ENCODE measurements around the gene CNTNAP3. TPM values are rescaled to one million over a fixed set of nuclear protein-coding genes. Genes with fewer than 3 reads are reported as not detected.
"Not testable (repeated sequence)": the region's sequence is repeated elsewhere in the genome, so short reads cannot be mapped to it uniquely, and the experiment has no call there.

The CNTNAP3 gene
- total RNA-seq, 1 donor from 2014 or later: 2.7 TPM

GRCh38 chr9:39132826-39133552 lies 155.0 kb downstream of the CNTNAP3 start:
- H3K79me2 ChIP-seq (ENCODE audit: insufficient read depth, low read length); FAIRE-seq; H3K27me3 Mint-ChIP-seq (ENCODE audit: low read depth, unreplicated experiment); H3K27me3 ChIP-seq (ENCODE audit: insufficient read depth, low read length); H4K20me1 ChIP-seq (ENCODE audit: insufficient read depth, low read length); H3K27ac Mint-ChIP-seq (ENCODE audit: unreplicated experiment); H3K27ac ChIP-seq (ENCODE audit: low read depth, low read length); H3K9me3 Mint-ChIP-seq (ENCODE audit: unreplicated experiment); H3K4me1 Mint-ChIP-seq (ENCODE audit: low read depth, unreplicated experiment); H3K4me3 Mint-ChIP-seq (ENCODE audit: unreplicated experiment); H3K36me3 ChIP-seq (ENCODE audit: insufficient read depth, low read length); H3K9me3 ChIP-seq (ENCODE audit: insufficient read depth, low read depth, low read length); DNase-seq (ENCODE audit: low read depth); H3K9ac ChIP-seq (ENCODE audit: low read length); H3K4me1 ChIP-seq (ENCODE audit: insufficient read depth, low read length); H3K36me3 Mint-ChIP-seq (ENCODE audit: low read depth, unreplicated experiment): not testable (repeated sequence)
- Histone ChIP-seq H2AFZ (ENCODE audit: low read depth, low read length) (peak overlapping the region; percentile 17), H3K4me2 (ENCODE audit: low read length) (peak overlapping the region; percentile 58), H3K4me3 (ENCODE audit: insufficient read depth, low read depth, low read length) (peak overlapping the region; percentile 5)

GRCh38 chr9:39121401-39121800 lies 166.6 kb downstream of the CNTNAP3 start:
- H3K27me3 Mint-ChIP-seq (ENCODE audit: low read depth, unreplicated experiment); H3K27ac Mint-ChIP-seq (ENCODE audit: unreplicated experiment); FAIRE-seq: not testable (repeated sequence)

GRCh38 chr9:39111746-39112145 lies 176.2 kb downstream of the CNTNAP3 start:
- DNase-seq (ENCODE audit: low read depth); FAIRE-seq; H3K9me3 ChIP-seq (ENCODE audit: insufficient read depth, low read depth, low read length); H3K4me1 Mint-ChIP-seq (ENCODE audit: low read depth, unreplicated experiment); H3K36me3 ChIP-seq (ENCODE audit: insufficient read depth, low read length); H3K4me1 ChIP-seq (ENCODE audit: insufficient read depth, low read length); H2AFZ ChIP-seq (ENCODE audit: low read depth, low read length); H3K27me3 ChIP-seq (ENCODE audit: insufficient read depth, low read length); H3K27me3 Mint-ChIP-seq (ENCODE audit: low read depth, unreplicated experiment); H3K79me2 ChIP-seq (ENCODE audit: insufficient read depth, low read length); H3K4me3 Mint-ChIP-seq (ENCODE audit: unreplicated experiment); H3K9me3 Mint-ChIP-seq (ENCODE audit: unreplicated experiment); H3K27ac Mint-ChIP-seq (ENCODE audit: unreplicated experiment); H3K36me3 Mint-ChIP-seq (ENCODE audit: low read depth, unreplicated experiment); H4K20me1 ChIP-seq (ENCODE audit: insufficient read depth, low read length); H3K4me3 ChIP-seq (ENCODE audit: insufficient read depth, low read depth, low read length); H3K9ac ChIP-seq (ENCODE audit: low read length); H3K27ac ChIP-seq (ENCODE audit: low read depth, low read length); H3K4me2 ChIP-seq (ENCODE audit: low read length): not testable (repeated sequence)

More at GRCh38 chr9:39121401-39121800, 166.6 kb downstream of the CNTNAP3 start:
- H3K4me1 ChIP-seq (ENCODE audit: insufficient read depth, low read length); H3K9me3 Mint-ChIP-seq (ENCODE audit: unreplicated experiment); H3K27me3 ChIP-seq (ENCODE audit: insufficient read depth, low read length); H3K9ac ChIP-seq (ENCODE audit: low read length); H3K27ac ChIP-seq (ENCODE audit: low read depth, low read length); H3K4me3 Mint-ChIP-seq (ENCODE audit: unreplicated experiment); H3K36me3 ChIP-seq (ENCODE audit: insufficient read depth, low read length); H3K36me3 Mint-ChIP-seq (ENCODE audit: low read depth, unreplicated experiment); H3K4me3 ChIP-seq (ENCODE audit: insufficient read depth, low read depth, low read length); H3K9me3 ChIP-seq (ENCODE audit: insufficient read depth, low read depth, low read length); H2AFZ ChIP-seq (ENCODE audit: low read depth, low read length); H3K4me1 Mint-ChIP-seq (ENCODE audit: low read depth, unreplicated experiment); H3K79me2 ChIP-seq (ENCODE audit: insufficient read depth, low read length); DNase-seq (ENCODE audit: low read depth); H4K20me1 ChIP-seq (ENCODE audit: insufficient read depth, low read length); H3K4me2 ChIP-seq (ENCODE audit: low read length): not testable (repeated sequence)

GRCh38 chr9:39108145-39108544 lies 179.8 kb downstream of the CNTNAP3 start:
- no peak overlapping the region for H3K9ac ChIP-seq (ENCODE audit: low read length)
- no peaks in the 10 kb centered on the region for H3K27me3 Mint-ChIP-seq (ENCODE audit: low read depth, unreplicated experiment)
- no peaks in the 10 kb centered on the region for H3K36me3 Mint-ChIP-seq (ENCODE audit: low read depth, unreplicated experiment)
- FAIRE-seq (no peak), DNase-seq (ENCODE audit: low read depth) (no peak)
- no peak overlapping the region for H2AFZ ChIP-seq (ENCODE audit: low read depth, low read length)
- no peak overlapping the region for H3K27ac ChIP-seq (ENCODE audit: low read depth, low read length)
- H3K4me1 Mint-ChIP-seq (ENCODE audit: low read depth, unreplicated experiment): no peaks in the 10 kb centered on the region
- no peaks in the 10 kb centered on the region for H4K20me1 ChIP-seq (ENCODE audit: insufficient read depth, low read length)
- no peaks in the 10 kb centered on the region for H3K79me2 ChIP-seq (ENCODE audit: insufficient read depth, low read length)
- no peaks in the 10 kb centered on the region for H3K27me3 ChIP-seq (ENCODE audit: insufficient read depth, low read length)
- peaks cover 2% of the 10 kb centered on the region for H3K9me3 Mint-ChIP-seq (ENCODE audit: unreplicated experiment)
- H3K4me3 Mint-ChIP-seq (ENCODE audit: unreplicated experiment): no peak overlapping the region
- no peak overlapping the region for H3K27ac Mint-ChIP-seq (ENCODE audit: unreplicated experiment)
- TF ChIP-seq EZH2 (IDR thresholded peaks at IDR 0.05; ENCODE audit: insufficient read depth, low read length) (no peak), CTCF (IDR thresholded peaks at IDR 0.05; ENCODE audit: insufficient read depth, low read depth, low read length) (no peak)
- H3K4me3 ChIP-seq (ENCODE audit: insufficient read depth, low read depth, low read length): no peak overlapping the region
- no peak overlapping the region for H3K4me2 ChIP-seq (ENCODE audit: low read length)
- H3K4me1 ChIP-seq (ENCODE audit: insufficient read depth, low read length): no peaks in the 10 kb centered on the region
- no peaks in the 10 kb centered on the region for H3K36me3 ChIP-seq (ENCODE audit: insufficient read depth, low read length)
- H3K9me3 ChIP-seq (ENCODE audit: insufficient read depth, low read depth, low read length): no peaks in the 10 kb centered on the region

GRCh38 chr9:39097208-39097607 lies 190.8 kb downstream of the CNTNAP3 start:
- not testable (repeated sequence) for H4K20me1 ChIP-seq (ENCODE audit: insufficient read depth, low read length); DNase-seq (ENCODE audit: low read depth); H3K36me3 Mint-ChIP-seq (ENCODE audit: low read depth, unreplicated experiment); H3K9ac ChIP-seq (ENCODE audit: low read length); H3K9me3 Mint-ChIP-seq (ENCODE audit: unreplicated experiment); H3K4me2 ChIP-seq (ENCODE audit: low read length); FAIRE-seq; H3K4me3 ChIP-seq (ENCODE audit: insufficient read depth, low read depth, low read length); H3K4me1 Mint-ChIP-seq (ENCODE audit: low read depth, unreplicated experiment); H3K79me2 ChIP-seq (ENCODE audit: insufficient read depth, low read length); H3K27ac Mint-ChIP-seq (ENCODE audit: unreplicated experiment); H3K4me3 Mint-ChIP-seq (ENCODE audit: unreplicated experiment); H3K27ac ChIP-seq (ENCODE audit: low read depth, low read length); H3K27me3 Mint-ChIP-seq (ENCODE audit: low read depth, unreplicated experiment); H3K9me3 ChIP-seq (ENCODE audit: insufficient read depth, low read depth, low read length); H3K4me1 ChIP-seq (ENCODE audit: insufficient read depth, low read length); H3K27me3 ChIP-seq (ENCODE audit: insufficient read depth, low read length); H2AFZ ChIP-seq (ENCODE audit: low read depth, low read length); H3K36me3 ChIP-seq (ENCODE audit: insufficient read depth, low read length)

All from astrocyte (in vitro differentiated cells and primary cell).